IPS-15b (cell line): ENCODE measurements around the gene CDC34.

Experiments
- H3K27me3 ChIP-seq: one replicate; pipeline ENCODE4 v1.6.1; 2013; ENCODE audit warnings: low read length; ENCODE audit not compliant: control insufficient read depth, insufficient read depth
- H3K36me3 ChIP-seq: one replicate; pipeline ENCODE4 v1.6.1; 2013; ENCODE audit warnings: low read length; ENCODE audit not compliant: control insufficient read depth, insufficient read depth
- H3K4me1 ChIP-seq: one replicate; pipeline ENCODE4 v1.6.1; 2013; ENCODE audit warnings: mild to moderate bottlenecking, low read length; ENCODE audit not compliant: control insufficient read depth, insufficient read depth
- H3K4me3 ChIP-seq: one replicate; pipeline ENCODE4 v1.5.1; 2013; ENCODE audit warnings: low read depth, low read length
- H3K9ac ChIP-seq: one replicate; pipeline ENCODE4 v1.6.1; 2013; ENCODE audit warnings: low read depth, mild to moderate bottlenecking, low read length
- H3K9me3 ChIP-seq: one replicate; pipeline ENCODE4 v1.6.1; 2013; ENCODE audit warnings: mild to moderate bottlenecking, low read length; ENCODE audit not compliant: control insufficient read depth, insufficient read depth

Gene CDC34, protein sequence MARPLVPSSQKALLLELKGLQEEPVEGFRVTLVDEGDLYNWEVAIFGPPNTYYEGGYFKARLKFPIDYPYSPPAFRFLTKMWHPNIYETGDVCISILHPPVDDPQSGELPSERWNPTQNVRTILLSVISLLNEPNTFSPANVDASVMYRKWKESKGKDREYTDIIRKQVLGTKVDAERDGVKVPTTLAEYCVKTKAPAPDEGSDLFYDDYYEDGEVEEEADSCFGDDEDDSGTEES

GRCh38 chr19:531753-532560 is at the start of gene CDC34:
TSS of gene CDC34 (plus strand) at chr19:531760. CDS start at chr19:531932, 172 bp downstream.
- Histone ChIP-seq H3K4me3 (peak within 1 kb of the TSS; percentile 78), H3K4me1 (peaks cover 3% of the 10 kb centered on the region), H3K9me3 (no peaks in the 10 kb centered on the region), H3K36me3 (peaks cover 26% of the 10 kb centered on the region), H3K9ac (peak within 1 kb of the TSS; percentile 76), H3K27me3 (no peaks in the 10 kb centered on the region)

DNA sequence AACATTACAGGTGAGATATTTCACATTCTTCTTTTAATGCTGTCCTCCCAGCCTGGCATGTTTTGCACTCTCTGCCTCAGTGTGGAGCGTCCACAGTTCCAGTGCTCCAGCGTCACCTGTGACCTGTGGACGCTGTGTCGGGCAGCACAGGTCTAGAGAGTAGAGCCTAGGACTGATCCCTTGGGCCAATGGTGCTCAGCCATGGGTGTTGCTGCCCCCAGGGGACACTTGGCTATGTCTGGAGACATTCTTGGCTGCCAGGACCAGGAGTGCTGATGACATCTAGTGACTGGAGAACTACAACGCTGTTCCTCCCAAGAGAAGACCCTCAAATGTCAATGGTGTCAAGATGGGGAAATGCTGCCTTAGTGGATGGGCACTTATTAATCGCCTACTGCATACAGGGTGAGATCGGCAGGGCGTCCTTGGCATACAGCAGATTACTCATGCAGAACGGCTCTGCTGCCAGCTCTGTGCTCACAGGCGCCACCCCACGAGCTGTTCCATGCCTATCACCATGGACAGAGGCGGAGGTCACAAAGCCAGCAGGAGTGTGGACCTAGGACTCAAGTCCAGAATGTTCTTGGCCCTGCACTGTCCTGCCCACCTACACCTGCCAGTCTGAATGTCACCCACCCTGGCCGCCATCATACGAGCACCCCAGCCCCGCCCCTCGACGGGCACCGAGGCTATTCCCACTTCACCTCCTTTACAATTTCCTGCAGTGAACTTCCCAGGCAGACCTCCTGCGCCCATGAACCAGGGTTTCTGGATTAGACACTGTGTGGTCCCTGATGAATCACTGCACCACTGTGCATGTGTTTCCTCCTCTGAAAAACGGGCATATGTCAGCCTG is 49.1 kb upstream of the CDC34 start:
- H3K9ac ChIP-seq, result no peak overlapping the region
- H3K4me3 ChIP-seq, result no peak overlapping the region
- no peaks in the 10 kb centered on the region for H3K27me3 ChIP-seq
- no peaks in the 10 kb centered on the region for H3K36me3 ChIP-seq
- peaks cover 5% of the 10 kb centered on the region for H3K4me1 ChIP-seq
- H3K9me3 ChIP-seq, result peaks cover 5% of the 10 kb centered on the region

DNA sequence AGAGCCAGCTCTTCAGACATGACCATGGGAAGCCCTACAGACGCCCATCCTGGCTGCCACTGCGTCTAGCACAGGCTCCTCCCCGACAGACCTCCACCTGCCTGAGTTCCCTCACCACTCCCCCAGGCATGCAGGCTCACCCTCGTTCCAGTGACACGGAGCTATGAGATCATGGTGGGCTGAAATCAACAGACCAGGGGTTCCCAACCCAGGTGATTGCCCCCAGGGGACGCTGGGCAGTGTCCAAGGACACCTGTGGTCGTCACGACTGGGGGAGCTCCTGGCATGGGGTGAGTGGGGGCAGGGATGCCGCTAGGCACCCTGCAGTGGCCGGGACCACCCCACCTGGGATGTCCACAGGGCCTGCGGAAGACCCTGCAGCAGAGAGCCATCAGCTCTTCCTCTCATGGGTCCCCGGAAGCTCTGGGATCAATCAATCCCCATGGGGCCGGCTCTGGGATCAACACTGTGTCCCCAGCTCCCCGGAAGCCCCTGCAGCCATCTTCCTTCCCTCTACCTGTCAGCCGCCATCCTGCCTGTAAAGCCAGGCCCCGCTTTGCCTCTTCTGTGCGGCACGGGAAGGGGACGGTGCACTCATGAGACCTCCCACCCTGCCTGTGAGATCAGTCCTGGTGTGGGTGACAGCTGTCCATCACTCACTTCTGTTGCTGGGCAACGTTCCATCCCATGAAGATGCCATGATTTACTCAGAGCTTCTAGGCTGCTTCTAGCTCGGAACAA is 48.1 kb upstream of the CDC34 start:
- Histone ChIP-seq H3K4me1 (peaks cover 5% of the 10 kb centered on the region), H3K4me3 (no peak overlapping the region), H3K9me3 (peaks cover 5% of the 10 kb centered on the region), H3K27me3 (no peaks in the 10 kb centered on the region), H3K9ac (no peak overlapping the region), H3K36me3 (no peaks in the 10 kb centered on the region)

DNA sequence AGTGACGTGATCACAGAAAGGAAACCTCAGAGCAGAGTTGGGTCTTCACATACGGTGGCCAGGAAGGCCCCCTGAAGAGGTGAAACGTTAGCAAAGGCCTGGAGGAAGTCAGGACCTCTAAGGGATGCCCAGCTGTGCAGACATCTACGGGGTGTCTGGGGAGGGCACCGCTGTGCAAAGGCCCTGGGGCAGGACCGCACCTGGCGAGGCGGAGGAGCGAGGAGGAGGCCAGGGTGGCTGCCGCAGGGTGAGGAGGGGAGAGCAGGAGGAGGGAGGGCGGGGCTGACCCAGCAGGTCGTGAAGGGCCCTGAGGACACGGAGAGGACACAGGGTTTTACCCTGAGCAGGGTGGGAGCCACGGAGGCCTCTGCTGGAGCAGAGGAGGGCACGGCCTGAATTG is 47.1 kb upstream of the CDC34 start:
- H3K36me3 ChIP-seq, result no peaks in the 10 kb centered on the region
- peaks cover 5% of the 10 kb centered on the region for H3K9me3 ChIP-seq
- H3K9ac ChIP-seq, result no peak overlapping the region
- H3K4me1 ChIP-seq, result peaks cover 5% of the 10 kb centered on the region
- H3K27me3 ChIP-seq, result no peaks in the 10 kb centered on the region
- H3K4me3 ChIP-seq, result no peak overlapping the region

DNA sequence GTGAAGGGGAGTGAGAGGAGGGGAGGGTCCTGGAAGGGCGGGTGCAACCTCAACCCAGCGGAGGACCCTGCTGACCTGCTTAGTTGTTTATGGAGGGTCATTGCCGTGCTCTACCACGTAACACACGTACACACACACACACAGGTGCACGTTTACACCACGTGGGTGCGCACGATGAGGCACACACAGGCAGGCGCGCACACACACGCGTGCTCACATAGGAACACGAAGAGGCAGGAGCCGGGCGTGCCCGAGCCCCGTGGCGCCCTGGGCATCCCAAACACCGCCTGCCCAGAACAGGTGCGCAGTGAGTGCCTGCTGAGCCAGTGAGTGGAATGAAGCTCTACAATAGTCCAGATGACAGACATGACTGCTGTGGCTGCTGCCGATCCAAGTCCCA is 46.5 kb upstream of the CDC34 start:
- H3K9ac ChIP-seq, result no peak overlapping the region
- H3K4me1 ChIP-seq, result peaks cover 5% of the 10 kb centered on the region
- H3K27me3 ChIP-seq, result no peaks in the 10 kb centered on the region
- H3K9me3 ChIP-seq, result peaks cover 5% of the 10 kb centered on the region
- H3K4me3 ChIP-seq, result peak overlapping the region; percentile 8
- no peaks in the 10 kb centered on the region for H3K36me3 ChIP-seq

DNA sequence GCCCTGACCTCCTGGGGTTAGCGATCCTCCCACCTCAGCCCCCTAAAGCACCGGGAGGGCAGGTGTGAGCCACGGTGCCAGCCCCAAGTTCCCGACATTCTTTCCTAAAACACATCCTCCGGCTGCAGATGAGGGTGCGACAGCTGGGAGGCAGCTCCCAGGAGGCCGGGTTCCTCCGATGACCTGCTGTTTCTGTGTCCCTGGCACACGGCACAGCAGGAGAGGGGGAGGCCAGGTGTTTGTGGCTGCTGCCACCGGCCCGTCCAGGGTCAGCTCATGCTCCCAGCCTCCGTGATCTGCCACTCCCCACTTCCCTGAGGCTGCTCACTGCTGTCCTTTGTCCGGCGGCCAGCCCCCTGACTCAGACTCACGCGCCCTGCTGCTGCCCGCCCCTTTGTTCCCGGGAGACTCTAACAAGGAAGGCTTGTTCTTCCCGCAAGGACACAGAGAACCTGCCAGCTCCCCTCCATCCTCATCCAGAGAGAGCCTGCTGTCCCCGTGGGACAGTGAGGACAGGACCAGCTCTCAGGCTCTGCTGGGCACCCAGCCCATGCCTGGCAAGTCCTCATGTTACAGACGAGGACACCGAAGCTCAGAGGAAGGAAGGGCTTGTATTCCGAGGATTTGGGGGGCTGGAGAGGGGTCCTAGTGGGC is 45.9 kb upstream of the CDC34 start:
- Histone ChIP-seq H3K4me3 (peak overlapping the region; percentile 8), H3K9me3 (peaks cover 5% of the 10 kb centered on the region), H3K4me1 (peaks cover 5% of the 10 kb centered on the region), H3K9ac (peak overlapping the region; percentile 47), H3K36me3 (no peaks in the 10 kb centered on the region), H3K27me3 (no peaks in the 10 kb centered on the region)

DNA sequence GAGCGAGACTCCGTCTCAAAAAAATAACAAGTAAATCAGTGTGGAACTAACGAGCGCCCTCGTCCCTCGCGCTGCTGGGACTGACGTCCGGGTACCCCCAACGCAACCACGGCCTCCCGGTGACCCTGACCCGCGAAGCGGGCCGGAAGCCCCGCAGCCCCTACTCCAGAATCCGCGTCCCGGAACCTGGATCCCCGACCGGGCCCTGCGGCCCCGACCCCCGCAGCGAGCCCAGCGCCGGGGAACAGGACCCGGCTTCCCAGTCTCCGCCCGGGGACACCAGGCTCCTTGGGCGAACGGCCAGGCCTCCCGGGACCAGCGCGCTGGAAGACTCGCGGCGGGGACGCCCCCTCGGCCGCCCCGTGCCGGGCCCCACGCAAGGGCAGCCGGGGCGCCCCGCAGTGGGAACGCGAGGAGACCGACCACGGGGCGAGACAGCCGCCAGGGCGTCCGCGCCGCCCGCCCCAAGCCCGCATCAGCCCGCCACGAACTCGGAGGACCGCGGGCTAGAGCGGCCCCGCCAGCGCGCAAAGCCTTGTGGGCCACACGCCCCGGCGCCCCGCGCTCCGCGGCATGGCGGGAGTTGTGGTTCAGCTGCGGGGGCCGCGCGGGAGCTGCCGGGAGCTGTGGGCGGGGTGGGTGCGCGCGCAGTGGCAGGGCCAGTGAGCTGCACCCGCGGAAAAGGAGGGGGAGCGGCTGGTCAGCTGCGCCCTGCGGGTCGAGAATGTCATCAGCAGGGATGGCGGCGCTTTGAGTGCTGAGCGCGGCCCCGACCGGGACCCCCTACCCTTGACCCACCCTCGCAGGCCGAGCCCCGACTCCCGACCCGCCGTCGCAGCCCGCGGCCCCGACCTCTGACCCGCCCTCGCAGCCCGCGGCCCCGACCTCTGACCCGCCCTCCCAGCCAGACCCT is 42.8 kb upstream of the CDC34 start:
- Histone ChIP-seq H3K36me3 (no peaks in the 10 kb centered on the region), H3K4me1 (peaks cover 5% of the 10 kb centered on the region), H3K9ac (peak overlapping the region; percentile 90), H3K4me3 (peak overlapping the region; percentile 74), H3K9me3 (no peaks in the 10 kb centered on the region), H3K27me3 (no peaks in the 10 kb centered on the region)

GRCh38 chr19:489418-490196 is 42.0 kb upstream of the CDC34 start:
- no peaks in the 10 kb centered on the region for H3K36me3 ChIP-seq
- no peaks in the 10 kb centered on the region for H3K27me3 ChIP-seq
- H3K4me3 ChIP-seq, result peak overlapping the region; percentile 74
- H3K4me1 ChIP-seq, result peaks cover 5% of the 10 kb centered on the region
- peak overlapping the region; percentile 47 for H3K9ac ChIP-seq
- no peaks in the 10 kb centered on the region for H3K9me3 ChIP-seq

DNA sequence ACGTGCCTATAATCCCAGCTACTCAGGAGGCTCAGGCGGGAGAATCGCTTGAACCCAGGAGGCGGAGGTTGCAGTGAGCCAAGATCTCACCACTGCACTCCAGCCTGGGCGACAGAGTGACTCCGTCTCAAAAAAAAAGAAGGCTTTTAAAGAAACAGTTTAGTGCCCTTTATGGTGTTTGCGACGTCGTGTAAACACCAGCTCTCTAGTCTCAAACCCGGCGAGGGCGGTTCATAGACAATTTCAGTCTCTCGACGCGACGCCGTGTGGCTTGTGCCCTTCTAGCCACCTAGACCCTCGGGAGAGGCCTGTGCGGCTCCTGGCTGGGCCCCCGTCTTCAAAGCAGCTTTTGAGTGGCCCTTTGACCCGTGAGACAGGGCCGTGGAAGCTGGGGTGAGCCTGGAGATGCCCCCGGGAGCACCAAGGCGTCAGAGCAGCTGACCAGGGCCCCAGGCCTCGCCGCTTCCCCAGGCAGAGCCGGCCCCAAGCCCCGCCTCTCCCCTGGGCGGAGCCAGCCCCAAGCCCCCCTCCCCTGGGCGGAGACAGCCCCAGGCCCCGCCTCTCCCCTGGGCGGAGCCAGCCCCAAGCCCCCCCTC is 40.3 kb upstream of the CDC34 start:
- Histone ChIP-seq H3K4me3 (no peak overlapping the region), H3K9ac (no peak overlapping the region), H3K4me1 (no peaks in the 10 kb centered on the region), H3K36me3 (no peaks in the 10 kb centered on the region), H3K27me3 (no peaks in the 10 kb centered on the region), H3K9me3 (no peaks in the 10 kb centered on the region)
